ENCODE data around the gene TTF2.

DNA sequence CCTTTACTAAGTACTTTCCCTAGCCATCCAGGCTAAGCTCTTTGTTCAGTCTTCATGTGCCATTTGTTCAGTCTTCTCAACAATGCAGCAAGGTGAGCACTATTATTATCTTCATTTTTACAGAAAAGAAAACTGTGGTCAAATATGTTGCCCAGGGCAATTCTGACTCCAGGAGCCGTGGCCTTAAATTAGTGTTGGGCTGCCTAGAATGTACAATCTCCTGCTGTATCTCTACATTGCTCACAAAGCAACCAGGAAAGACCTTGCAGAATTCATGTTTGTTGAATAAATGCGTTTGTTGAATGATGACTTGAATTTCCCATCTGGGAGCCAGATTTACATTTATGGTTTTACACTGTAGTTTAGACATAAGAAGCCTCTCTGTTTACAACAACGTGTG lies 44.4 kb upstream of the TTF2 start:
- no peak for TF ChIP-seq CTCF (IDR thresholded peaks at IDR 0.05)
- no peak for TF ChIP-seq POLR2A (IDR thresholded peaks at IDR 0.05)
